CD1c-positive myeloid dendritic cell (primary cell): Measurements from ENCODE around the gene DCUN1D2.
"Not testable (repeated sequence)": the region's sequence is repeated elsewhere in the genome, so short reads cannot be mapped to it uniquely, and the experiment has no call there.

Experiments
- DNase-seq: peaks from one replicate; pipeline ENCODE4 v3.0.0-alpha.2; 2016; ENCODE audit errors: extremely low spot score

DCUN1D2 gene

DNA sequence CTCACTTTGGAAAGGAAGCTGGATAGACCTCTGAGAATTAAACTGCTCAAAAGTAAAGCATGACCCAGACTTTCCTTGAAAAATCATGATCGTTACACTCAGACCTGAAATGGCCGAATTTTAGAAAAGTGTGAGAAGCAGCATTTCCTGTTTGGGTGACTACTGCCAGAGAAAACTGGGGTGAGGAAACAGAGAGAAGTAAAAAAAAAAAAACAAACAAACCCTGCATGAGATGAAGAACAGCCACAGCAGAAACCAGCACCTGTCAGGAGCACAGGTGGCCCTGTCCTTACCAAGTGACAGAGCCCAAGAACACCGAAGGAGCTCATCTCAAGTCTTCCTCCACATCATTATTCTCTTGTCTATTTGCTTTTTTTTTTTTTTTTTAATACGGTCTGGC lies 25.2 kb downstream of the DCUN1D2 start:
- DNase-seq = no peak

DNA sequence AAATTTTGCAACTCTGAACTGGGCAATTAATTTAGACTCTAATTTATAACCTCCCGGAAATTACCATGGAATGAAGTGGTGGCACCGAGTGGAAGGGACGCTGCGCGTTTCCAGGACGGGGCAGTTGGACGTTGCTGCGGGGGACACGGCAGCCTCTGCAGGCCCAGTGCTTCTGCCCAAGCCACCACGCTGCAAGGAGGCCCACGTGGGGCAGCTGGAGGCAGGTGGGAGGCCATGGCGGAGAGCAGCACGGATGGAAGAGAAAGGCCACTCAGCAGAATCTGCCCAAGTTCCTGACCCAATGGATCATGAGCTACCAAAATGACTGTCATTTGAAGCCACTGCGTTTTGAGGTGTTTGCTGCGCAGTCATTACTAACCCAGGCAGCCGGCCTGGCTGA lies 26.0 kb downstream of the DCUN1D2 start:
- no peak for DNase-seq

DNA sequence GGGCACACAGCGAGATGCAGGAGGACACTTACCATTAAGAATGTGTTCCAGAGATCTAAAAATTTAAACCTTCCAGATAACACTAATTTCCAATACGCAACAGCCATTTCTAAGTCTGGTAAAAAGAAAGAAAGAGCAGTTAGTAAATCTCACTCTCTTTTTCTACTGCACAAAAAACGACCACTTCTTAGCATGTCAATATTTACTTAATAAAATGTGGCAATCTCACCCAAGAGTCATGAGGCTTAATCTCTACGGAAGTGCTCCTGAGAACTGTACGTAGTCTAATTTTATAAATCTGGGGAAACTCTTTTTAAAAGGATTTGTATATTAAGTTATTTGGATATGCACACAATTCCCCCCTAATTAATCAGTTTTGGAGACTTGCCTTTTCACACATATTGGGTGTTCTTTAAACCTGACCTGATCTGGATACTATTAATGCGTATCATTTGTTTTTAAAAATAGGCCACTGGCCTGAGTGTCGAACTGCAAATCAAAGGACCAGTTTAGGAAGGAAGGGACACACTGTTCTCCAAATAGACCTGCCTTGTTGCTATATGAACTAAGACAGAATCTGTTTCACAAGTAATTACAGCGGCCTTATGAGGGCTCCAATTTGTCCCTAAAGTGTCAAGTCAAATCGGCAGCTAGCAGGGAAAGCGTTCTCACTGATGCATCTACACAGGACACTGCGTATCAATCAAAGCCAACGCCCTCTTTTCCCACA lies 29.3 kb downstream of the DCUN1D2 start:
- no peak for DNase-seq

DNA sequence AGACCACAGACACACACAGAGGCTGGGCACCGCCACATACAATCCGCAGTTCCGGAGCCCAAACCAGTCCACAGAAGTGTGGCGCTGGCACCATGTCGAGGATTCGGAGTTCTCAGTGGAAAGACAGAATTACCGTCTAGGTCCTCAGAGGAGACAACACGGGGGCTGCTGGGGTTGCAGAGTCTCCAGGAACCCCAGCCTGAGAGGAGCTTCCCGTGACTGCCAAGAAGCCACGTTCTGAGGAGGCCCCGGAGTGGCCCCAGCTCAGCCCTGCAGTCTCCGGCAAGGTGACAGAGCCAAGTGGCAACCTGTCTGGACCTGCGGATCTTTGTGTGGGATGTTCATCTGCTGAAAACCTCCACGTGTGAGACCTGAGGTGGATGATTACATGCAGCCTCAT lies 29.9 kb downstream of the DCUN1D2 start:
- no peak for DNase-seq

DNA sequence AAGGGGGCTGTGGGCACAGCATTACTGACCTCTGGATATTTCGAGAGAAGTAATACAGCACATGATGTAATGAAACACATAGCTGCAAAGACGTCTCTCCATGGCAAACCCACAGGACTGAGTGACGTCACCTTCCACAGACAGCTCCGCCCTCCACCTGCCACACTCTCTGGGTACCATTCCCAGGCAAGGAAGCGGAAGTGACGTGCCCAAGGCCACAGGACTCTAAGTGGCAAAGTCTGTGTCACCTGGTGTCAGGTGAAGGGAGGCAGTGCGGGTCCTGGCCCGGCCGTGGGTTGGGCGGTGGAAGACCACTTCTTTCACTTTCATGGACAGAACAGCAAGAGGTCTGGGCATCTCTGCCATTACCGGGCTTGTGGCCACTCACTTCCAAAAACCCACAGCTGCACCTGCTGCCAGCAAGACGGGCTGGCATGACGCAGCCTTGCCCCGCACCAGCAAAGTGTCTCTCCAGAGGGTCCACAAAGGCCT lies 30.4 kb downstream of the DCUN1D2 start:
- DNase-seq = no peak

DNA sequence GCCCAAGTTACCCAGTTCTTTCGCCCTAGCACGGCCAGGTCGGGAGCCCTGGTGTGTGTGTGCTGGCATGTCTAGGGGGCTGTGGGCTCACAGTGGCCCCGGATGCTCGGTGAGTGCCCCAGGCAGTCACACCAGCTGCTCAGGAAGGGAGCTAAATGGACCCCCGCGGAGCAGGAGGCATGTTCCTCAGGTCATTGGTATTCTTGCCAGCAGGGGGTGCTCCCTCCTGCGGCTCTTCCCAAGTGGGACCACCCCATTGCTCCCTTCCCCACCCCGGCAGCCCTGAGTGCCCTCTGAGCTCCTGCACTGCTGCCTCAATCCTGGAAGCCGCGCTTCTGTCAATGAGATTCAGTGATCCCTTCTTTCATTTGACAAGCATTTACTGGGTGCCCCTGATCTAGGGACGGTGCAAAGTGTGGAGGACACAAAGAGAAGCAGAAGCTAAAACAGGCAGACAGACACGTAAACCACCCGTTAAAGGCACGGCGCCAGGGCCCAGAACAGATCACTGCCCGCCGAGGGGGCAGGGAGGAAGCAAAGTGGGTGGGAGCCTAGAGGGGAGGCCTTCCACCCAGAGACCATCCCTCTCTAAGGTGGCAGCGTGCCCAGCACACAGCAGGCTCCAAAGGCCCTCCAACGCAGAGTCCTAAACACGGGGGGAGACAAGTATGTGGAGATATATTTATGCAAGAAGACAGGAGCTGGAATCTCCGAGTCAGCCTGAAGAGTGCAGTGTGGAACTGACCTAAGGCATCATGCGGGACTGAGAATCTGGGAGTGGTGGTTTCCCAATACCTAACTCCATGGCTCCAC lies 32.1 kb downstream of the DCUN1D2 start:
- DNase-seq = no peak

DNA sequence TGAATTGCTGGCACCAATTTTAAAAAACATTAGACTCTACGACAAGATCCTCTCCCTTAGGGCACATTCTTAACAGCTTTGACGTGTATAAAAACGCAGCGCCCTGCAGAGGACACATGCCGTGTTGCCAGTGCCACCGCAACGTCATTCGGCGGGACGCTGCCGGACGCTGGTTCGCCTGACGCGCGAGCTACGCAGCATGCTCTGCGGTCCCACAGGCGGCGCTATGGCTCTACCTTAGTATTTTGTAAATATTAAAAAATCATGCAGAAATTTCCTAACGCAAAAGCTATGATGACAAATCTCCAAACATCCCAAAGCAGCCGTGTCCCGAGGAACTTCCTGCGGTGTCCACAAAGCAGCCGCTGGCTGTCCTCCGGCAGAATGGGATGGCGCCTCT lies 33.0 kb downstream of the DCUN1D2 start:
- DNase-seq = no peak

DNA sequence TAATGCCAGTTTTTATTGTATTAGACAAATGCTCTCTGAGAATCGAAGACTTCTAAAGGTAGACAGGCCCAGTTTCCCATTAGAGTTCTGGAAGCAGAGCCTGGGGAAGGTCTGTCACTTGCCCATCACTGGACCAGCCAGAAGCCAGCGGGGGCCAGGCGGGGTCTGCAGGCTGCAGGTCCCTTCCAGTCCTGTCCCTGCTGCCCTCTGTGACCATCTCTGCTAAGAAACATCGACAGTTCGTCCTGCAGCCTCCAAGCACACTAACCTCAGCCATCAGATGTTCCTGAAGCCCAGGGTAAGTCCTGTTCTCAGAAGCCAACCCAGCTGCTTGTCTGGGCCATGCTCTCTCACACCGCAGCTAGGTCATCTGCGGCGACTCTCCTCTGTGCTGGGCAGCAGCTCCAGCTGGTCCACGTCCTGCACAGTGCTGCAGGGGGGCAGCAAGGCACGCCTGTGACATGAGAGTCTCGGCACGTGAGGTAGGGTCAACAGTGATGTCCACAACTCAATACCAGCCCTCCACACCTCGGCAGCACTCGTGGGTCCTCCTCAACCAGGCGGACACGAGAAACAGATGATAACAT lies 34.3 kb downstream of the DCUN1D2 start:
- DNase-seq = no peak

DNA sequence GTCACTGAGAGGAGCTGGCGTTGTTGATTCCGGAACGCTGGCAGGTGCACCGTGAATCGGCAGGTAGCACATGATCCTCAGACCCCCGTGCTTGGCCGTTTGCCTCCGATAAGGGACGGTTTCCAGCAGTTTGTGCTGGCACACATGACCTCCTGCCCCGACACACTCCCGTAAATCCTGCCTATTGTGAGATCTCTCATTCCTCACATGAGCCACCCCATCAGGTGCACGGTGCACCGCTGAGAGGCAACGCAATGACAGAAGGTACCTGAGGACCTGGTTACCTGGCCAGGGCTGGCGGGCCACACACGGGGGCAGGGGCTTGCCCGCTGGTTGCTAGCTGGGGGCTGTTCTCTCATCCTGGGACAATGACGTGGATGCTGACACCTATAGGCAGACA lies 35.1 kb downstream of the DCUN1D2 start:
- DNase-seq = no peak

DNA sequence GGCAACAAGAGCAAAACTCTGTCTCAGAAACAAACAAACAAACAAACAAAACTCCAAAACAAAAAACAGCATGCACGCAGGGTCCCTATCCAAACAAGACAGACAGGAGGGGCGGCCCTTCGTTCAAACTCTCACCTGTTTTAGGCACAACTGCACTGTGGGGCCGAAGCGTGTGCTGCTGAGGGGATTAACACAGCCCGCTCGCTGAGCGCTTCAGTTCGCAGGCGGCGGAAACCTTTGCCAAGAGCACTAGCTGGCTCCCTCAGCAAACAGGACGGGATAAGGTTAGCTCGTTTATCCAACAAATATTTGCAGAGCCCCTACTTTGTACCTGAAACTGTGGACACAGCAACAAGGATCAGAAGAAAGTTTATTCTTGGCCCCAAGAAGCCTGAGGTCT lies 35.6 kb downstream of the DCUN1D2 start:
- DNase-seq = no peak

DNA sequence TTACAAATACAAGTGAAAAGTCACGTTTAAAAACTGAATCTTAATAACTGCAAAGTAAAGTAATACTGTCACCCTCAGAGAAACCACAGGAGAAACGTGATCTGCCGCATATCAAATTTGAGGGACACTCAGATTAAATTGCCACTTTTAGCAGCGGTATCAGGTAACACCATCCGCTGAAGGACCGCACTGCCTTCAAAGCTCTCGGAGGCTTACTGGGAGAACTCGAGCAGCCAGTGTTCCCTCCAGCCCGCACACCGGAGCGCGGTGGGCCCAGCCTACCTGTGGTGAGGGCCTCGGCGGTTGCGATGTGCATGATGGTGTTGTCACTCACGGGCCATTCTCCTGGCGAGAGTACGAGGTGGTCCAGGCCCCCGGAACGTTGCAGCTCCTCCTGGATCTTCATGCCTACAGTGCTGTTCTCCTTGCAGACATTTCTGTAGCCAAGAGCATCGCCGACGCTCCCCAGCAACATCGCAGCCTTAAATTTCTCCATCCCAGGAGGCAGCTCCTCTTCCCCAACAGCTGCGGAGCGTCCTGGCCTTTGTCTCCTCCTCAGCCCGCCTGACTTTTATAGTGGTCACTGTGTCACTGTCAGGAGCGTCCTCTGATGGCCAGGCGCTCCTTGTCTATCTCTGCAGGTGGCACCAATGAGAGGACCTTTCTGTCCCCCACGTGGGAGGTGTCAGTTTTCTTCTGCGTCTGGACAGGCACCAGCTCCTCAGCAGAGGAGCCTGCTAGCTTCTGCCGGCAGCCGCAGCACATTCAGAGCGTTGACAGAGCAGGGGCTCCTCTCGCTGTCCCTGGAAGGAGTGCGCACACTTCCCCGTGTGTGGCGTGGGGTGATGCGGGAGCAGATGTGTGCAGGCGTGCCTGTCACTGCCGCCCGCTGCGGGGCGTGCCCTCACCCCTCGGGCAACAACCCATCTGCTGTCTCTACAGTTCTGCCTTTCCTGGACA lies 37.3 kb downstream of the DCUN1D2 start, which contains the start of gene ADPRHL1:
Gene ADPRHL1, minus strand, starts transcription at position 547 of the 960 bp plus-strand sequence. Its CDS starts 51 bp downstream, at position 496.
- no peak for DNase-seq

DNA sequence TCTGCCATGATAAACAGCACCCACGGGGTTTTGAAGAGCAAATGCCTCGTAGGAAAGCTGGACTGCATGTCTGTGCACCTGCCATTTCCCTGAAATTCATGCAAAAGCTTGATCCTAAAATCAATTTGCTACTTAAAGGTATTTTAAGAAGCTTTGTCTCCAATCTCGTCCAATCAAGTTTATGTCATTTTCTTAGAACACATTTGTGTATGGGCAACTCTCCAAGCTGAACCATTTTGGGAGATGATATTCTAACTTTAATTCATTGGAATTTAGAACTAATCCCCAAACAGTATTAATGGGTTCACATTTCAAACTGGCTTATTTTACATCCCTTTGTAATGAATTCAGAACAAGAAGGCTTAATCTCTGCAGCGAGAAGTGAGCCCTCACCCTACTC lies 38.0 kb downstream of the DCUN1D2 start:
- no peak for DNase-seq

DNA sequence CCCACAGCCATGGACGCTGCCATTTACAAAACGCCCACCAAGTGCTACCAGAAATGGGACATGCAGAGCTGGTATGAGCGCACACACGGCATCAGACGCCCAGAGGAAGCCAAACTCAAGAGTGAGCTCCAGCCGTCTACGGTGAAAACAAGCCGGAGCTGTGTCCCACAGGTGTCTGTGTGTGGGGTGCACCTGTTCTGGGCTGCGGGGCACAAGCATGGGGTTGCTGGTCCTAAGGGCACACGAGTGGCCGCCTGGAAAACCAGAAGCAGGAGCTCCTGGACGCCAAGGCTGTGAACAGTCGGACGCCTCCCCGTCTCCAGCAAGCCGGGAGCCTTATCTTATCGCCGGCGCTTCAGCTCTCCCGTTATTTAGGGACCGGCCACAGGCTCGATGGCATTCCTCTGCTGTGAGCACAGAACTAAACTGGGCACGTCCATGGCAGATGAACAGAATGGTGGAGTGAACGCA lies 38.5 kb downstream of the DCUN1D2 start:
- DNase-seq = no peak

DNA sequence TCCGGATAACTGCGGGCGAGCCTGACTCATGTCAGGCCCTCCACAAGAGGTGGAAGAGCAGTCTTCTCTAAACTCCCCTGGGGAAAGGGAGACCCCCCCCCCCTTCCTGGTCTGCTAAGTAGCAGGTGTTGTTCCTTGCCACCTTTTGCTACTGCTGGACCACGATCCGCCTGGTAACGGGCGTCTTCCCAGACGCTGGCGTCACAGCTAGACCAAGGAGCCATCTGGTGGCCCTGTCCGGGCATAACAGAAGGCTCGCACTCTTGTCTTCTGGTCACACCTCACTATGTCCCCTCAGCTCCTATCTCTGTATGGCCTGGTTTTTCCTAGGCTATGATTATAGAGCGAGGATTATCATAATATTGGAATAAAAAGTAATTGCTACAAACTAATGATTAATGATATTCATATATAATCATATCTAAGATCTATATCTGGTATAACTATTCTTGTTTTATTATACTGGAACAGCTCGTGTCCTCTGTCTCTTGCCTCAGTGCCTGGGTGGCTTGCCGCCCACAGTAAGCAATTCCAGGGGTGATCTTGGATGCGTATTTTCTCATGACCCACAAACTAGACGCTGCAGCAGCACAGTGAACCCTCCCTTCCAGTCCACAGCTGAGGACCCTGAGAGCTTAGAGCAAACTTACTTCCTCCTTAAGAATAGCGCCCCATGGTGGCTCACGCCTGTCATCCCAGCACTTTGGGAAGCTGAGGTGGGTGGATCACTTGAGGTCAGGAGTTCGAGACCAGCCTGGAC lies 39.5 kb downstream of the DCUN1D2 start:
- not testable (repeated sequence) for DNase-seq

DNA sequence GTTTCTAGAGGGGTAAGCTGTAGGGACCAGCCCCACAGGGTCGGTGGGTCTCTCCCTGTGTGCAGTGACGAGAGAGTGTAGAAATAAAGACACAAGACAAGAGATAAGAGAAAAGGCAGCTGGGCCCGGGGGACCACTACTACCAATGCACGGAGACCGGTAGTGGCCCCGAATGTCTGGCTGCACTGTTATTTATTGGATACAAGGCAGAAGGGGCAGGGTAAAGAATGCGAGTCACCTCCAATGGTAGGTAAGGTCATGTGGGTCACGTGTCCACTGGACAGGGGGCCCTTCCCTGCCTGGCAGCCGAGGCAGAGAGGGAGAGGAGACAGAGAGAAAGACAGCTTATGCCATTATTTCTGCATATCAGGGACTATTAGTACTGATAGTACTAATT lies 40.2 kb downstream of the DCUN1D2 start:
- DNase-seq = not testable (repeated sequence)

DNA sequence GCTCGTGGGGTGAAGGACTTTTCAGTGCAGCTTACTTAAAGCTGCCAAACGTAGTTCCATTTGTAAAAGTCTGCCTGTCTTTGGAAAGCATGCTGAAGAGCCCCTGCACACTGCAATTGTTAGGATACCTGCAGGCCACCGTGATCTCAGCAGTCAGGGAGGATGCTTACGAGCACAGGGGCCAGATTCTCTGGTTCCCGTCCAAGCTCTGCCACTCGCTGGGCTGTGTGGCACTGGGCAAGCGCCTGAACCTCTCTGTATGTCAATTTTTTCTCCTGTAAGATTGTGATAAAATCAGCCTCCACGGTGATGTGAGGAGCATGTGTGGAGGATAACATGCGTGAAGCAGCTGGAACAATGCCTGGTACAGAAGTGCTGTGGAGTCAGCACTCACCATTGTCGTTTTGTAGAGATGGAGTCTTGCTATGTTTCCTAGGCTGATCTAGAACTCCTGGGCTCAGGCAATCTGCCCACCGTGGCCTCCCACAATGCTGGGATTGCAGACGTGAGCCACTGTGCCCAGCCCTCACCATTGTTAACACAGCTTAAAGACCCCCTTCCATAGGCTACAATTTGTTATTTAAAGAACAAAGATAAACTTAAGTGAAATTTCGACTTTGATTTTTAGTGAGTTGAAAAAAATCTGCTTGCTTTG lies 40.7 kb downstream of the DCUN1D2 start:
- no peak for DNase-seq

DNA sequence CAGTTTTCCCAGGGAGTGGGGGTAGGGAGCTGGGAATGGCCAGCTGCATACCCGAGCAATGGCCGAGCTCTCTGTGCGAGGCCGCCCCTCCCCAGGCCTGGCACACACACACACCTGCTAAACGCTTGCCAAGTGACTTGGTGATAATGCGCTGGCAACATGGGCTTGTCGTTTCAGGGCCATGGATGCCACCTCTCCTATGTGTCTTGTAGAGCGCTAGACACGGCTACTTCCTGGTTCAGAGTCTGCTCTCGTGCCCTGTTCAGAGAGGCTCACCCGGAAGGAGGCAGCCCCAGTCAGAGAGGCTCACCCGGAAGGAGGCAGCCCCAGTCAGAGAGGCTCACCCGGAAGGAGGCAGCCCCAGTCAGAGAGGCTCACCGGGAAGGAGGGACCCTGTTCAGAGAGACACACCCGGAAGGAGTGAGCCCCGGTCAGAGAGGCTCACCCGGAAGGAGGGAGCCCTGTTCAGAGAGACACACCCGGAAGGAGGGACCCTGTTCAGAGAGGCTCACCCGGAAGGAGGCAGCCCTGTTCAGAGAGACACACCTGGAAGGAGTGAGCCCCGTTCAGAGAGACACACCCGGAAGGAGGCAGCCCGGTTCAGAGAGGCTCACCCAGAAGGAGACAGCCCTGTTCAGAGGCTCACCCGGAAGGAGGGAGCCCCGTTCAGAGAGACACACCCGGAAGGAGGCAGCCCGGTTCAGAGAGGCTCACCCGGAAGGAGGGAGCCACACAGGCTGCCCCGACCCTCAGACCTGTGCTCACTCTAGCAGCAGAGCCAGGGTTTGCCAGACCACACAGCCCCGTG lies 41.4 kb downstream of the DCUN1D2 start:
- DNase-seq = no peak

DNA sequence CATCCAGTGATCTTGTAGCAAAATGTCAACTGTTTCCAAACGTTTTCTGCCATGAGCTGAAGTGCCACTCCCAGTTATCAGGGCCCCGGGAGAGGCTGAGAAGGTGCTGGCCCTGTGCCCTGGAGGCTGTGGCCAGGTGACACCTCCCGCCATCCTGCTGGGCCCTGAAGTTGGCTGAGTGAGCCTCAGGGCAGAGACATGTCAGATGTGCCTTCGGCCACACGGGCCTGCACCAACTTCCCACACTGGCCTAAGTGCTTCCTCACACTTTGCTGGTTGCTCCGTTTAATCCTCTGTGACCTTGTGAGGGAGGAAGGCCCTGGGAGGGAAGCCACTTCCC lies 42.0 kb downstream of the DCUN1D2 start:
- no peak for DNase-seq

DNA sequence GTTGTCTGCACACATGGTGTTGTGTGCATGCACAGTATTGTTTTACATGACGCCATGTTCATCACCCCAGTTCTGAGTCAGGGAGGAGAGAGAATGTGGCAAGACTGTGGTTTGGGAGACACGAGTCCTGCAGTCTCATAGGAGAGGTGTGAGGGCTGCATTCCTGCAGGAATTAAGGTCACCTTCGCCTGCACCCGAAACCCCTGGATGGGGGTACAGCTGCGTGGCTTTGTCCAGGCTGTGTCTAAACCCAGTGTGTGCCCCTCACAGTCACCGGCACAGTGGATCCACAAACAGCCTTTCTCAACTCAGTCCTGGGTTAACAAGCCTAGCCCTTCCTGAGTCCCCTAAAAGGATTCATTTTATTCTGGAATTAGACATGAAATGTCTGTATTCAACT lies 42.9 kb downstream of the DCUN1D2 start:
- DNase-seq = no peak
